ACC112 (cell line): Measurements from ENCODE around the gene SIRPB2.

Experiments
- H2AFZ ChIP-seq: fragments of 200-600 bp; sonication (generic); one replicate; pipeline ENCODE4 v1.6.0; 2017; ENCODE audit warnings: antibody characterized with exemption, low read length; ENCODE audit not compliant: unreplicated experiment
- H3K27ac ChIP-seq: fragments of 200-600 bp; sonication (generic); 2 replicates; pipeline ENCODE4 v1.5.1; 2014; ENCODE audit warnings: low read depth, mild to moderate bottlenecking, antibody characterized with exemption, low read length, moderate library complexity
- H3K27me3 ChIP-seq: fragments of 200-600 bp; sonication (generic); 2 replicates; pipeline ENCODE4 v1.6.1; 2014; ENCODE audit warnings: mild to moderate bottlenecking, antibody characterized with exemption, low read length, moderate library complexity, mixed read lengths; ENCODE audit not compliant: insufficient read depth
- H3K36me3 ChIP-seq: fragments of 200-600 bp; sonication (generic); 2 replicates; pipeline ENCODE4 v1.6.1; 2016; ENCODE audit warnings: mild to moderate bottlenecking, antibody characterized with exemption, low read length, moderate library complexity, mixed read lengths; ENCODE audit not compliant: insufficient read depth
- H3K4me1 ChIP-seq: fragments of 200-600 bp; sonication (generic); one replicate; pipeline ENCODE4 v1.6.1; 2016; ENCODE audit warnings: low read length, mixed read lengths; ENCODE audit not compliant: insufficient read depth, unreplicated experiment, control insufficient read depth
- H3K4me3 ChIP-seq: fragments of 200-600 bp; sonication (generic); 2 replicates; pipeline ENCODE4 v1.5.1; 2014; ENCODE audit warnings: mild to moderate bottlenecking, low read depth, low read length
- H3K79me2 ChIP-seq: fragments of 200-600 bp; sonication (generic); one replicate; pipeline ENCODE4 v1.6.0; 2016; ENCODE audit warnings: low read length; ENCODE audit not compliant: control insufficient read depth, unreplicated experiment, insufficient read depth

Gene SIRPB2

GRCh38 chr20:1486566-1486965, 4.7 kb downstream of the SIRPB2 start:
- no peak overlapping the region for H3K4me3 ChIP-seq
- no peak overlapping the region for H2AFZ ChIP-seq
- H3K79me2 ChIP-seq: no peaks in the 10 kb centered on the region
- H3K4me1 ChIP-seq: peaks cover 24% of the 10 kb centered on the region
- H3K36me3 ChIP-seq: no peaks in the 10 kb centered on the region
- H3K27me3 ChIP-seq: no peaks in the 10 kb centered on the region
- H3K27ac ChIP-seq: no peak overlapping the region

GRCh38 chr20:1484438-1485116, 6.6 kb downstream of the SIRPB2 start:
- no peaks in the 10 kb centered on the region for H3K36me3 ChIP-seq
- H3K27ac ChIP-seq: no peak overlapping the region
- H3K79me2 ChIP-seq: no peaks in the 10 kb centered on the region
- H3K27me3 ChIP-seq: no peaks in the 10 kb centered on the region
- no peak overlapping the region for H2AFZ ChIP-seq
- H3K4me1 ChIP-seq: peaks cover 19% of the 10 kb centered on the region
- no peak overlapping the region for H3K4me3 ChIP-seq

GRCh38 chr20:1479831-1480595, 11.2 kb downstream of the SIRPB2 start:
- Histone ChIP-seq H3K4me1 (peaks cover 28% of the 10 kb centered on the region), H3K79me2 (no peaks in the 10 kb centered on the region), H3K27ac (no peak overlapping the region), H3K4me3 (no peak overlapping the region), H3K27me3 (no peaks in the 10 kb centered on the region), H3K36me3 (no peaks in the 10 kb centered on the region), H2AFZ (no peak overlapping the region)

GRCh38 chr20:1478566-1478965, 12.7 kb downstream of the SIRPB2 start:
- Histone ChIP-seq H3K36me3 (no peaks in the 10 kb centered on the region), H2AFZ (peak overlapping the region; percentile 57), H3K4me1 (peaks cover 16% of the 10 kb centered on the region), H3K79me2 (no peaks in the 10 kb centered on the region), H3K27me3 (no peaks in the 10 kb centered on the region), H3K27ac (peak overlapping the region; percentile 64), H3K4me3 (no peak overlapping the region)

GRCh38 chr20:1477896-1478490, 13.2 kb downstream of the SIRPB2 start:
- H3K27ac ChIP-seq: 0 out of 2 replicates have a peak overlapping the region, but pooled peaks have one; percentile 64
- H3K4me3 ChIP-seq: no peak overlapping the region
- no peaks in the 10 kb centered on the region for H3K27me3 ChIP-seq
- no peaks in the 10 kb centered on the region for H3K36me3 ChIP-seq
- H3K79me2 ChIP-seq: no peaks in the 10 kb centered on the region
- no peak overlapping the region for H2AFZ ChIP-seq
- peaks cover 15% of the 10 kb centered on the region for H3K4me1 ChIP-seq

GRCh38 chr20:1474817-1475603, 16.2 kb downstream of the SIRPB2 start:
- Histone ChIP-seq H3K27me3 (no peaks in the 10 kb centered on the region), H3K79me2 (no peaks in the 10 kb centered on the region), H2AFZ (no peak overlapping the region), H3K27ac (no peak overlapping the region), H3K4me1 (peaks cover 21% of the 10 kb centered on the region), H3K4me3 (no peak overlapping the region), H3K36me3 (no peaks in the 10 kb centered on the region)

GRCh38 chr20:1474325-1474724, 16.9 kb downstream of the SIRPB2 start:
- H3K4me3 ChIP-seq: no peak overlapping the region
- peaks cover 24% of the 10 kb centered on the region for H3K4me1 ChIP-seq
- H3K36me3 ChIP-seq: no peaks in the 10 kb centered on the region
- no peaks in the 10 kb centered on the region for H3K79me2 ChIP-seq
- H3K27ac ChIP-seq: no peak overlapping the region
- H3K27me3 ChIP-seq: no peaks in the 10 kb centered on the region
- H2AFZ ChIP-seq: no peak overlapping the region

- no peaks in the 10 kb centered on the region for H3K27me3 ChIP-seq
- H3K4me3 ChIP-seq: no peak overlapping the region
- H2AFZ ChIP-seq: no peak overlapping the region
- no peaks in the 10 kb centered on the region for H3K36me3 ChIP-seq
- no peaks in the 10 kb centered on the region for H3K79me2 ChIP-seq
- H3K4me1 ChIP-seq: peaks cover 23% of the 10 kb centered on the region
- H3K27ac ChIP-seq: no peak overlapping the region
These were observed 17.7 kb downstream of the SIRPB2 start for GRCh38 chr20:1473246-1474220.

- Histone ChIP-seq H3K4me3 (no peak overlapping the region), H3K27ac (no peak overlapping the region), H2AFZ (no peak overlapping the region)
These were observed 18.5 kb downstream of the SIRPB2 start for GRCh38 chr20:1472556-1473245.

More at GRCh38 chr20:1472556-1473245, 18.5 kb downstream of the SIRPB2 start:
- no peaks in the 10 kb centered on the region for H3K27me3 ChIP-seq
- H3K79me2 ChIP-seq: no peaks in the 10 kb centered on the region
- no peaks in the 10 kb centered on the region for H3K36me3 ChIP-seq
- H3K4me1 ChIP-seq: peaks cover 17% of the 10 kb centered on the region
